ENCODE measurements around the gene ZNF98.

ZNF98 gene

GRCh38 chr19:22422211-22422610 is at the start of gene ZNF98:
Gene ZNF98, minus strand, starts transcription at chr19:22422346. Its CDS starts 122 bp downstream, at chr19:22422224.
- no peak for DNase-seq (ENCODE audit: low read depth in 2 of 2)

GRCh38 chr19:22446605-22447004 is 24.5 kb upstream of the ZNF98 start:
- DNase-seq (ENCODE audit: low read depth in 2 of 2), result no peak

GRCh38 chr19:22438011-22438410 is 15.9 kb upstream of the ZNF98 start:
- no peak for DNase-seq (ENCODE audit: low read depth in 2 of 2)

GRCh38 chr19:22427960-22428913 is 6.1 kb upstream of the ZNF98 start:
- no peak for DNase-seq (ENCODE audit: low read depth in 2 of 2)

GRCh38 chr19:22427547-22427946 is 5.4 kb upstream of the ZNF98 start:
- no peak for DNase-seq (ENCODE audit: low read depth in 2 of 2)

- no peak for DNase-seq (ENCODE audit: low read depth in 2 of 2)
These were observed 4.8 kb upstream of the ZNF98 start for GRCh38 chr19:22426901-22427300.

- no peak for DNase-seq (ENCODE audit: low read depth in 2 of 2)
These were observed 349 bp downstream of the ZNF98 start for GRCh38 chr19:22421797-22422196.

DNA sequence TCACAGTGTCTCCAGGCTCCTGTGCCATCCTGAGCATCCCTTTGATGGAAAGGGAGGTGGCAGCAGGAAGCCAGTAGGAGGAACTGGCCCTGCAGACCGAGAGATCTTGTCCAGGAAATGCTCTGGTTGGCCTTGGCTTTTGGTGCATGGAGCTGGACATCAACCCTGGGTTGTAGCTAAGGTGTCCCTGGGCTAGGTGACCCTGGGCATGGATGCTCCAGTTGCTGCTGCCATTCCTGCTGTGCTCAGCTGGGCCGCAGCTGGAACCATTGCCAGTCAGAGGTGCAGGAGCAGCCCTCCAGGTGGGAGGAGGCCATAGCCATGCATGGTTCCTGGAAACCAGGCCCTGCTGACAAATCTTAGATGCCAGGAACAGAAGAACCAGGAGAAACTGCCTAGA is 67.5 kb downstream of the ZNF98 start:
- DNase-seq (ENCODE audit: low read depth in 2 of 2), result no peak
